Fibroblast of mammary gland (primary cell): ENCODE measurements around the gene GABRA1.
A peak's percentile ranks its signal among the peaks of the same experiment; 100 is the strongest.

Source experiments
- DNase-seq: peaks from one replicate; pipeline ENCODE4 v3.0.0-alpha.2; 2010; ENCODE audit warnings: low read depth
- H3K4me3 ChIP-seq: 2 replicates; pipeline ENCODE4 v1.5.1; 2011; ENCODE audit warnings: low read depth, mild to moderate bottlenecking, low read length, moderate library complexity; ENCODE audit not compliant: control insufficient read depth
- CTCF ChIP-seq: conservative IDR thresholded peaks from 2 replicates; pipeline ENCODE4 v1.5.1; 2011; ENCODE audit warnings: low read depth, low read length, inconsistent platforms; ENCODE audit not compliant: control insufficient read depth, insufficient read depth

Gene GABRA1

GRCh38 chr5:161847941-161848391, at the start of gene GABRA1:
GABRA1 (plus strand) TSS chr5:161848120; CDS start chr5:161850811, 2,691 bp downstream.
- no peak for TF ChIP-seq CTCF
- no peak within 1 kb of the TSS for H3K4me3 ChIP-seq
- no peak for DNase-seq

GRCh38 chr5:161799316-161799715, 48.6 kb upstream of the GABRA1 start:
- no peak overlapping the region for H3K4me3 ChIP-seq
- DNase-seq: no peak
- no peak for TF ChIP-seq CTCF

DNA sequence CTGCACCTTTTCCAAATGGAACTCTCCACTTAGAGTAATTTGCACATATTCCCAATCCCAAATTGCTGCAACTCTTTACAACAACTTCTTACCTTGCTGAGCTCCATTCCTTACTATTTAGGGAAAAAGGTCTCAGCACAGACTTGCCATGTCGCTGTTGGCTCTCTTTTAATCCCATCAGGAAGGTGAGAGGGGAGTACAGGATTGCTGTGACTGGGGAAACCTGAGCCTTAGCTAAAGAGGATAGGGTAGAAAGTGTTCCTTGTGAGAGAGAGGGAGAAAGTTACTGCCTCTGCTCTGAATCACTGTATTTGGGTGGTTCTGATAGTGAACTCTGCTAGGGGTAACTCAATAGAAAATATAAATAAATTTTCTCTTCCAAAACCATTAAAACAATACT, 43.7 kb upstream of the GABRA1 start:
- DNase-seq: no peak
- TF ChIP-seq CTCF: no peak
- H3K4me3 ChIP-seq: no peak overlapping the region

DNA sequence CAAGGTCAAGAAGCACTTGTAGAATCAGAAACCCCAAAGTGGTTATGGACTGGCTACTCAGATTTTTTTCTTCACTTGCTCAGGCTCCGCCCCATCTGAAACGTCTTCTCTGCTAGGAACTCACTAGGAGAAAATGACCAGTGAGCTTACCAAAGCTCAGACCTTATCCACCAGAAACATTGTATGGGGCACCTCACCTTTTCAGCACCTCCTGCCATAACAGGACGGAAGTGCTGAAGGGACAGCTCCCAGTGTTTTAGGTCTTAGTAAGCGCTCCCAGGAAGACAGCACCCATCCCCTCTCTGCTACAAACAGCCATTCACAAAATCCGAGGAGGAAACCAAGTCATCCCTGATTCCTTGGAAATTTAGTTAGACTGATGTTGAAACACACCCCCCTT, 1.2 kb upstream of the GABRA1 start:
- H3K4me3 ChIP-seq: no peak overlapping the region
- DNase-seq: no peak
- no peak for TF ChIP-seq CTCF

- TF ChIP-seq CTCF: no peak
- DNase-seq: no peak
- no peak overlapping the region for H3K4me3 ChIP-seq
Observed at GRCh38 chr5:161847447-161847846, 473 bp upstream of the GABRA1 start.

DNA sequence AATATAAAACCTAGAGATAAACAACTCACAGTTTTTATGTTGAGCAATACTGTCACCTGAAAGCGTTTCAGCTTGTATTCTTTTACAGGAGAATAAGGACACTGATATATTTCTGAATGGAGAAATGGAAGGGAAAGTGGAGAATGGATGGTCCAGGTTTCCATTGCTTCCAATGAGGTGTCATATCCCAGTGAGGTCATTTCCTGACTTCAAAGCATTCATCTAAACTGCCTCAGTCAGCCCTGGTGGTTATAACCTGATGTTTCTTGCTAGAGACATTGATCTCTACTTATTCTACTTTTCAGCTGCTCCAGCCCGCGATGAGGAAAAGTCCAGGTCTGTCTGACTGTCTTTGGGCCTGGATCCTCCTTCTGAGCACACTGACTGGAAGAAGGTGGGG, 2.6 kb downstream of the GABRA1 start:
- no peak for TF ChIP-seq CTCF
- H3K4me3 ChIP-seq: no peak overlapping the region
- no peak for DNase-seq

DNA sequence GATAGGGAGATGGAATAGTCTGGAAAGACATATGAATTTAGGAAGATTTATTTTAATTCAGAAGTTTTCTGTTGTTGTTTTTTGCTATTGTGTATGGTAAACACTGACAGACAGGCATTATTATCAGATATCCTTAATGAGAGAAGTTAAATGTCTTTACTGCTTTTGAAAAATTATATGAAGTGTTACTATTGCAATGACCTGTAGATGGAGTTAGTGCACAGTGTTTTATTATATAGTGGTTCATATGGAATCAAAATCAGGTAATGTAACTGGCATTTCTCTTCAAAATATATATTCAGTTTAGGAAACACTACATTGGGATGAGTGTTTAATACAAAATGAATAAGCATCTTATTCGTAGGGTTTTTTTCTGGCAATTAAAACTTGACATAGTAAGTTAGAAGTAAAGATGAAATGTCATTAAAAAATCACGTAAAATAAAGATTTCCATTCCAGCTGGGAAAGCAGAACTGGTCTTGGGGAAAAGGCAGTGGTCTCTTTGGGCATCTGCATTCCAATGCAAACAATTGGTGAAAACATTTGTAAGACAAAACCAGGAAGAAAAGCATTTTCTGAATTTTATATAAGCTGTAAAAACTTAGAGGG, 3.9 kb downstream of the GABRA1 start:
- peak; percentile 2 for DNase-seq
- no peak overlapping the region for H3K4me3 ChIP-seq
- TF ChIP-seq CTCF: peak; percentile 16
